ENCODE results near the gene ASAP2. TPM values are rescaled to one million over a fixed set of nuclear protein-coding genes. Genes with fewer than 3 reads are reported as not detected.

The ASAP2 gene
- total RNA-seq, 2 experiments from 2014 or later: 0.27 TPM; not detected in 1

DNA sequence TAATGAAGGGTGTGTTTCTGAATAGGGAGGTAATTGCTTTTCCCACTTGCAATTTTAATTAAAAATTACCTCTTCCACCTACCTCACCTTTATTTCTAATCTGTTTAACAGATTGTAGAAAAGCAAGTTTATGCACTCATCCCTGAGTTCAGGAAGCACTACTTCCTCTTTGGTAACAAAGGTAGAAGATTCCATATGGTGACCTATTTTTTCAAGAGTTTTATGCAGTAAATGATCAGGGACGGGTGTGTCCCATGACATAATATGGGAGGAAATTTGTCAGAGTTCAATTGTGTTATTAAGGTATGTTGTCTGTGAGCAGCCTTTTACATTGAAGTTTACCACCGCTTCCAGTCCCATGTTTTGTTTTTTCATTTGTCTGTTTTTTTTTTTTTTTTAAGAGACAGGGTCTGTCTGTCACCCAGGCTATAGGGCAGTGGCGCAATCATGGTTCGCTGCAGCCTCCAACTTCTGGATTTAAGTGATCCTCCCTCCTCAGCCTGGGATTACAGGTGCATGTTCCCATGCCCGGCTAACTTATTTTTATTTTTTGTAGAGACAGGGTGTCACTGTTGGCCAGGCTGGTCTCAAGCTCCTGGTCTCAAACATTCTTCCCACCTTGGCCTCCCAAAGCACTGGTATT, 68.2 kb downstream of the ASAP2 start:
- no peaks in the 10 kb centered on the region for H3K4me1 ChIP-seq (ENCODE audit: insufficient read depth, low read length, poor library complexity, severe bottlenecking)
- CTCF ChIA-PET (ENCODE audit: unreplicated experiment): no interaction called here
- DNase-seq (ENCODE audit: low spot score): no peak
- POLR2A ChIA-PET: interaction anchor here (0.7 kb wide), 1 partner anchor 233 kb away, joined by 4 read pairs; no protein-coding TSS in a partner anchor
- H2AFZ ChIP-seq (ENCODE audit: low read length): no peak overlapping the region
- no peaks in the 10 kb centered on the region for H3K79me2 ChIP-seq (ENCODE audit: insufficient read depth, low read depth, low read length)
- no TSS peak for BruUV-seq (replicated peaks)
- no peaks in the 10 kb centered on the region for H4K20me1 ChIP-seq (ENCODE audit: insufficient read depth, low read length)
- no peak overlapping the region for H3K27ac ChIP-seq (ENCODE audit: low read depth, low read length, poor library complexity, severe bottlenecking)
- no peaks in the 10 kb centered on the region for H3K9me3 ChIP-seq (ENCODE audit: low read length)
- no peaks in the 10 kb centered on the region for H3K36me3 ChIP-seq (ENCODE audit: insufficient read depth, low read length)
- intact Hi-C loops (cut with micrococcal nuclease; ENCODE audit: unreplicated experiment): no loop called here
- TF ChIP-seq CTCF (conservative IDR thresholded peaks at IDR 0.05; ENCODE audit: low read length) (no peak), EZH2phosphoT487 (IDR thresholded peaks at IDR 0.05; ENCODE audit: borderline replicate concordance, low read depth, low read length) (no peak)
- H3K9me2 ChIP-seq (ENCODE audit: insufficient read depth, low read length): no peaks in the 10 kb centered on the region
- no peak overlapping the region for H3K4me2 ChIP-seq (ENCODE audit: low read length)
- no peak overlapping the region for H3K4me3 ChIP-seq (ENCODE audit: low read depth, low read length, poor library complexity, severe bottlenecking)

DNA sequence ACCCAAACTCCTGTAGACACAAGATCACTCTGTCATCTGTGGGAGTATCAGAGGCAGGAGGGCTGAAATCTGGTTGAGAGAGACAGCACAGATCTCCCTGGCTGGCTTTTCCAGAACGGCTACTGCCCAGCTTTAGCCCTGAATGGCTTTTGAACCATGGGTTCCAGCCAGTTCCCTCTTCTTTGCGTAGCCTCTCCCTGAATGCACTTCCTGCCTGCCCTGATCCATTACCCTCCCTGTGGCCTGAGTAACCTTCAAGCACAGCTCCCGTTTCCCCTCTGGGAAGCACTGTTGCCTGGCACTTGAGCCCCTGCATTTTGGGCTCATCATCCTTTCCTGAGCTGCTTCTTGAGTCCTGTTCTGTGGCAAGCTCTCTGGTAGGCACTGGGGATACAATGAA, 68.8 kb downstream of the ASAP2 start:
- CTCF ChIA-PET (ENCODE audit: unreplicated experiment): no interaction called here

More for the DNA sequence above, 68.8 kb downstream of the ASAP2 start:
- DNase-seq (ENCODE audit: low spot score): no peak
- H3K79me2 ChIP-seq (ENCODE audit: insufficient read depth, low read depth, low read length): no peaks in the 10 kb centered on the region
- H3K27ac ChIP-seq (ENCODE audit: low read depth, low read length, poor library complexity, severe bottlenecking): no peak overlapping the region
- no peak overlapping the region for H2AFZ ChIP-seq (ENCODE audit: low read length)
- POLR2A ChIA-PET: no interaction called here
- no peak overlapping the region for H3K4me3 ChIP-seq (ENCODE audit: low read depth, low read length, poor library complexity, severe bottlenecking)
- no peak overlapping the region for H3K4me2 ChIP-seq (ENCODE audit: low read length)
- TF ChIP-seq CTCF (conservative IDR thresholded peaks at IDR 0.05; ENCODE audit: low read length): no peak
- TF ChIP-seq EZH2phosphoT487 (IDR thresholded peaks at IDR 0.05; ENCODE audit: borderline replicate concordance, low read depth, low read length): no peak
- no peaks in the 10 kb centered on the region for H3K36me3 ChIP-seq (ENCODE audit: insufficient read depth, low read length)
- H4K20me1 ChIP-seq (ENCODE audit: insufficient read depth, low read length): no peaks in the 10 kb centered on the region
- H3K9me3 ChIP-seq (ENCODE audit: low read length): no peaks in the 10 kb centered on the region
- no TSS peak for BruUV-seq (replicated peaks)
- intact Hi-C loops (cut with micrococcal nuclease; ENCODE audit: unreplicated experiment): no loop called here
- no peaks in the 10 kb centered on the region for H3K9me2 ChIP-seq (ENCODE audit: insufficient read depth, low read length)
- no peaks in the 10 kb centered on the region for H3K4me1 ChIP-seq (ENCODE audit: insufficient read depth, low read length, poor library complexity, severe bottlenecking)
